22Rv1 (cell line): ENCODE measurements around the gene PHOSPHO2.

Source experiments
- ZFX ChIP-seq: fragments of 450-650 bp; IDR thresholded peaks from 2 replicates; pipeline ENCODE4 v1.6.1; 2017; ENCODE audit warnings: antibody characterized with exemption, borderline replicate concordance
- TF ChIP-seq, protein P1 (sequence below): fragments of 450-650 bp; IDR thresholded peaks from 2 replicates; pipeline ENCODE4 v1.5.1; 2017; ENCODE audit warnings: mild to moderate bottlenecking

DNA sequence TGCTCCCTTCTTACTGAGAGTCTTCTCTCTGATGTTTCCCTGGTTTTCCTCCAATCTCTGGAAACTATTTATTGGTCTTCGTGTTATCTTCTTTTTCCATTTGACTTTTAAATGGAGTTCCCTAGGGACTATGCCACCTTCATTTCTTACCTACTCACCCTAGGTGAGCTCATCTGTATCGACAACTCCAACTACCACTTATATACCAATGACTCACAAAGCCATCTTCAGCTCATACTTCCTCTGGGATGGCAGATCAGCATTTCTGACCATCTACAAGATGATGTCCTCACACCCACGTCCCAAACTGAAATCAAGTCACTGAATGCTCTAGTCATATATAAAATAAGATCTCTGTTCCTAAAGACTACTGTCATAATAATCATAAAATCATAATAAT, 40.6 kb upstream of the PHOSPHO2 start:
- TF ChIP-seq, protein P1, sequence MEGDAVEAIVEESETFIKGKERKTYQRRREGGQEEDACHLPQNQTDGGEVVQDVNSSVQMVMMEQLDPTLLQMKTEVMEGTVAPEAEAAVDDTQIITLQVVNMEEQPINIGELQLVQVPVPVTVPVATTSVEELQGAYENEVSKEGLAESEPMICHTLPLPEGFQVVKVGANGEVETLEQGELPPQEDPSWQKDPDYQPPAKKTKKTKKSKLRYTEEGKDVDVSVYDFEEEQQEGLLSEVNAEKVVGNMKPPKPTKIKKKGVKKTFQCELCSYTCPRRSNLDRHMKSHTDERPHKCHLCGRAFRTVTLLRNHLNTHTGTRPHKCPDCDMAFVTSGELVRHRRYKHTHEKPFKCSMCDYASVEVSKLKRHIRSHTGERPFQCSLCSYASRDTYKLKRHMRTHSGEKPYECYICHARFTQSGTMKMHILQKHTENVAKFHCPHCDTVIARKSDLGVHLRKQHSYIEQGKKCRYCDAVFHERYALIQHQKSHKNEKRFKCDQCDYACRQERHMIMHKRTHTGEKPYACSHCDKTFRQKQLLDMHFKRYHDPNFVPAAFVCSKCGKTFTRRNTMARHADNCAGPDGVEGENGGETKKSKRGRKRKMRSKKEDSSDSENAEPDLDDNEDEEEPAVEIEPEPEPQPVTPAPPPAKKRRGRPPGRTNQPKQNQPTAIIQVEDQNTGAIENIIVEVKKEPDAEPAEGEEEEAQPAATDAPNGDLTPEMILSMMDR = no peak
- TF ChIP-seq ZFX = no peak
